BE2C (cell line): ENCODE data around the gene CFDP1.

ENCODE experiments used
- DNase-seq: peaks from one replicate; pipeline ENCODE4 v3.0.0-alpha.2; 2020
- H3K27me3 ChIP-seq: fragments of 250-450 bp; sonication (Bioruptor Pico); 2 replicates; pipeline ENCODE4 v1.5.1; 2020; ENCODE audit warnings: mild to moderate bottlenecking
- H3K36me3 ChIP-seq: fragments of 250-450 bp; sonication (Bioruptor Pico); 2 replicates; pipeline ENCODE4 v1.5.1; 2020; ENCODE audit warnings: mild to moderate bottlenecking
- H3K4me1 ChIP-seq: fragments of 250-450 bp; sonication (Bioruptor Pico); 2 replicates; pipeline ENCODE4 v1.5.1; 2020
- H3K4me3 ChIP-seq: 2 replicates; pipeline ENCODE4 v1.5.1; 2011; ENCODE audit warnings: low read depth, low read length
- H3K9me3 ChIP-seq: fragments of 250-450 bp; sonication (Bioruptor Pico); 2 replicates; pipeline ENCODE4 v1.5.1; 2020
- CTCF ChIP-seq: IDR thresholded peaks from 2 replicates; pipeline ENCODE4 v1.5.1; 2012; ENCODE audit warnings: mild to moderate bottlenecking, low read depth, low read length

Gene CFDP1

DNA sequence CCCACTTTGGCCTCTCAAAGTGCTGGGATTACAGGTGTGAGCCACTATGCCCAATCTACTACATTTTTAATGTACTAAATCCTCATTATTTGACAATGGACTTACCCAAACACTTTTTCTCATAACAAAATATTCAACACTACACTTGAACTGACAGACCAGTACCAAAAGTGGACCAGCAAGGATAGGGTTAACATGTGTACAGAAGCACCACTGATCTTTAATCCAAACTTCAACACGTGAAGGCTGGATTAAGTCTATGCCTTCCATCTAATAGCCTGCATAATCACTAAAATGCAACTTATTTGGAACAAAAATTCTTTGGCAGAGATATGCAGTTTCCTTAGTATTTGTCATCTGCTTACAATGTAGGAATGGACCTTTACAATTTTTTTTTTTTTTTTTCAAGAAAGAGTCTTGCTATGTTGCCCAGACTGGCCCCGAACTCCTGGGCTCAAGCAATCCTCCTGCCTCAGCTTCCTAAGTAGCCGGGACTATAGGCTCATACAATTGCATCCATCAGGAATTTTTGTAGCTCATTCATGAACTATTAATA is 121.8 kb downstream of the CFDP1 start:
- H3K36me3 ChIP-seq: no peaks in the 10 kb centered on the region
- no peaks in the 10 kb centered on the region for H3K27me3 ChIP-seq
- no peak for DNase-seq
- no peak overlapping the region for H3K4me3 ChIP-seq
- peaks cover 1% of the 10 kb centered on the region; the same call in 1 of the 2 replicates for H3K4me1 ChIP-seq
- H3K9me3 ChIP-seq: no peaks in the 10 kb centered on the region
- no peak for TF ChIP-seq CTCF

GRCh38 chr16:75310541-75310940 is 122.8 kb downstream of the CFDP1 start:
- no peaks in the 10 kb centered on the region for H3K9me3 ChIP-seq
- H3K4me1 ChIP-seq: peaks cover 10% of the 10 kb centered on the region
- H3K27me3 ChIP-seq: no peaks in the 10 kb centered on the region
- no peaks in the 10 kb centered on the region for H3K36me3 ChIP-seq
- TF ChIP-seq CTCF: no peak
- no peak overlapping the region for H3K4me3 ChIP-seq
- no peak for DNase-seq

GRCh38 chr16:75309899-75310430 is 123.3 kb downstream of the CFDP1 start:
- DNase-seq: no peak
- no peaks in the 10 kb centered on the region for H3K9me3 ChIP-seq
- H3K4me1 ChIP-seq: peaks cover 16% of the 10 kb centered on the region
- no peaks in the 10 kb centered on the region for H3K36me3 ChIP-seq
- no peaks in the 10 kb centered on the region for H3K27me3 ChIP-seq
- no peak overlapping the region for H3K4me3 ChIP-seq
- no peak for TF ChIP-seq CTCF

- Histone ChIP-seq H3K27me3 (no peaks in the 10 kb centered on the region), H3K36me3 (peaks cover 8% of the 10 kb centered on the region), H3K4me3 (no peak overlapping the region), H3K4me1 (peaks cover 20% of the 10 kb centered on the region), H3K9me3 (no peaks in the 10 kb centered on the region)
- DNase-seq: no peak
- no peak for TF ChIP-seq CTCF
These were observed 124.1 kb downstream of the CFDP1 start for GRCh38 chr16:75309156-75309555.

- Histone ChIP-seq H3K4me1 (peaks cover 20% of the 10 kb centered on the region), H3K27me3 (no peaks in the 10 kb centered on the region), H3K4me3 (no peak overlapping the region), H3K36me3 (peaks cover 15% of the 10 kb centered on the region), H3K9me3 (no peaks in the 10 kb centered on the region)
- no peak for DNase-seq
- no peak for TF ChIP-seq CTCF
These were observed 125.3 kb downstream of the CFDP1 start for GRCh38 chr16:75308011-75308410.

- Histone ChIP-seq H3K36me3 (peaks cover 15% of the 10 kb centered on the region), H3K9me3 (no peaks in the 10 kb centered on the region), H3K4me1 (peaks cover 20% of the 10 kb centered on the region), H3K27me3 (no peaks in the 10 kb centered on the region), H3K4me3 (no peak overlapping the region)
- no peak for TF ChIP-seq CTCF
- no peak for DNase-seq
These were observed 125.8 kb downstream of the CFDP1 start for GRCh38 chr16:75307506-75307905.
